GM12891 (cell line): ENCODE results near the gene BPTF.
"Not testable (repeated sequence)": the region's sequence is repeated elsewhere in the genome, so short reads cannot be mapped to it uniquely, and the experiment has no call there.

Experiments used
- DNase-seq: peaks from one replicate; pipeline ENCODE4 v3.0.0; 2011; ENCODE audit warnings: low spot score; ENCODE audit not compliant: insufficient read length
- FAIRE-seq: peaks from 2 replicates; lab custom pipeline; 2011; peaks lifted over from hg19 to GRCh38; lab: Jason Lieb, UNC
- PAX5 ChIP-seq: IDR thresholded peaks from 2 replicates; pipeline ENCODE4 v1.6.1; 2011; ENCODE audit warnings: low read length, moderate library complexity, mild to moderate bottlenecking; ENCODE audit not compliant: insufficient read depth, severe bottlenecking
- POLR2A ChIP-seq: IDR thresholded peaks from 2 replicates; pipeline ENCODE4 v1.6.1; 2011; ENCODE audit warnings: low read depth, low read length, control low read depth
- POLR2AphosphoS5 ChIP-seq: IDR thresholded peaks from 2 replicates; pipeline ENCODE4 v1.6.1; 2011; ENCODE audit warnings: low read depth, low read length, control low read depth
- POU2F2 ChIP-seq: IDR thresholded peaks from 2 replicates; pipeline ENCODE4 v1.6.1; 2011; ENCODE audit warnings: low read depth, mild to moderate bottlenecking, control low read depth, low read length, moderate library complexity
- SPI1 ChIP-seq: IDR thresholded peaks from 2 replicates; pipeline ENCODE4 v1.6.1; 2011; ENCODE audit warnings: low read depth, low read length, control low read depth
- TAF1 ChIP-seq: IDR thresholded peaks from 2 replicates; pipeline ENCODE4 v1.6.1; 2011; ENCODE audit warnings: low read depth, low read length, control low read depth

The BPTF gene

DNA sequence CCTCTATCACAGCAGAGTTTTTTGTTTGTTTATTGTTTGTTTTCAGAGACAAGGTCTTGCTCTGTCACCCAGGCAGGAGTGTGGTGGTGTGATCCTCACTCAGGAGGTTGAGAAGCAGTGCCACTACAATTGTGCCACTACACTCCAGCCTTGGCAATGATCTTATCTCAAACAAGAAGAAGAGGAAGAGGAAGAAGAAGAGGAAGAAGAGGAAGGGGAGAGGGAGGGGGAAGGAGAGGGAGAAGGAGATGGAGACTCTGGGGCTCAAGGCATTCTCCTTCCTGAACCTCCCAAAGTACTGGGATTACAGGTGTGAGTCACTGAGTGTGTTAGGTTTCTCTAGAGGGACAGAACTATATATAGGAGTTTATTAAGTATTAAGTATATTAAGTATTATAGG is 188.1 kb downstream of the BPTF start:
- DNase-seq (no peak), FAIRE-seq (no peak)
- TF ChIP-seq POLR2A (no peak), TAF1 (no peak), SPI1 (no peak), POU2F2 (no peak), POLR2AphosphoS5 (no peak), PAX5 (no peak)

DNA sequence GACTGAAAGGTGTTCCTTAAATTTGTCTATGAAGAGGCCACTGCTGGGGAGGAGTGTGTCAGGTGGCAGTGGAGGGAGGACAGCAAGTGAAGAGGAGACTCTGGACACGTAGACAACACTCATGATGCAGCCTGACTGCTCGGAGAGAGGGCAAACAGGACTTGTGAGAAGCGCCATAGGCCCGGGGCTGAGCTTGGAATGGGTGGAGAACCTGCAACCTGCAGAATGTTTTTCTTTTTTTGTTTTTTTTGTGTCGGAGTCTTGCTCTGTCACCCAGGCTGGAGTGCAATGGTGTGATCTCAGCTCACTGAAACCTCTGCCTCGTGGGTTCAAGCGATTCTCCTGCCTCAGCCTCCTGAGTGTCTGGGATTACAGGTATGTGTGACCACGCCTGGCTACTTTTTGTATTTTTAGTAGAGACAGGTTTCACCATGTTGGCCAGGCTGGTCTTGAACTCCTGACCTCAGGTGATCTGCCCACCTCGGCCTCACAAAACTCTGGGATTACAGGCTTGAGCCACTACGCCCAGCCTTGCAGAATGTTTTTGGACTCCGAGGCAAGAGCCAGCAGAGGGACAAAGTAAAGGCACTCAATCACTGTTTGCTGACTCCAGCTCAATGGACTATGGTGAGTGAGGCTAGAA is 189.9 kb downstream of the BPTF start:
- DNase-seq (no peak), FAIRE-seq (no peak)
- TF ChIP-seq POLR2AphosphoS5 (no peak), SPI1 (no peak)

DNA sequence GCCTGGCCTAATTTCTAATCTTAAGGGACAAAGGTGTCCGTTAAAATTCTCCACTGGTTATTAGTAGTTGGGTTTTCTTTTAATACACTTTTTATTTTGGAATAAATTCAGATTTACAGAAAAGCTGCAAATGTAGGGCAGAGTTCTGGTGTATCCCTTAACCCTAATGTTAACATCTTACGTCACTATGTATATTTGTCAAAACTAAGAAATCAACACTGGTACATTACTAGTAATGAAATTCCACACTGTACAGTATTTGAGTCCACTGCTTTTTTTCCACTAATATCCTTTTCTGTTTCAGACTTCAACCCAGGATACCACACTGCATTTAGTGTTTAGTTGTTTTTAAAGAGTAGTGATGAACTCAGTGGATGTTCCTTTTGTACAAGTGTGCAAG is 191.5 kb downstream of the BPTF start:
- TF ChIP-seq PAX5 (no peak), TAF1 (no peak), POLR2AphosphoS5 (no peak), POU2F2 (no peak)
- FAIRE-seq (no peak), DNase-seq (no peak)

DNA sequence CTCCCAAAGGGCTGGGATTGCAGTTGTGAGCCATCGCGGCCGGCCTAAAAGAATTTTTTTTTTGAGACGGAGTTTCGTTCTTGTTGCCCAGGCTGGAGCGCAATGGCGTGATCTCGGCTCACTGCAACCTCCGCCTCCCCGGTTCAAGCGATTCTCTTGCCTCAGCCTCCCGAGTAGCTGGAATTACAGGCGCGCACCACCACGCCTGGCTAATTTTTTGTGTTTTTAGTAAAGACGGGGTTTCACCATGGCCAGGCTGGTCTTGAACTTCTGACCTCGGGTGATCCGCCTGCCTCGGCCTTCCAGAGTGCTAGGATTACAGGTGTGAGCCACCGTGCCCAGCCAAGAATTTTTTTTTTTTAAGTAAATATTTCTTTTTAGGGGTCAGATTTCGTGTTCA is 193.2 kb downstream of the BPTF start:
- not testable (repeated sequence) for FAIRE-seq, DNase-seq

DNA sequence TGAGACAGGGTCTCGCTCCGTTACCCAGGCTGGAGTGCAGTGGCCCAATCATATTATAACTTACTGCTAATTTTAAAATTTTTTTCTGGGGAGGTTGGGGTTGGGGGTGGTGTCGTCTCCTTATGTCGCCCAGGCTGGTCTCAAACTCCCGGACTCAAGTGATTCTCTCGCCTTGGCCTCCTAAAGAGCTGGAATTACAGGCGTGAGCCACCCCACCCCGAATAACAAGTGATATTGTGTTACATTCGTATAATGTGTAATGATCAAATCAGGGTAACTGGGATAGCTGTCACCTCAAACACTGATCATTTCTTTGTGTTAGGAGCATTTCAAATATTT is 194.0 kb downstream of the BPTF start:
- FAIRE-seq, result no peak

DNA sequence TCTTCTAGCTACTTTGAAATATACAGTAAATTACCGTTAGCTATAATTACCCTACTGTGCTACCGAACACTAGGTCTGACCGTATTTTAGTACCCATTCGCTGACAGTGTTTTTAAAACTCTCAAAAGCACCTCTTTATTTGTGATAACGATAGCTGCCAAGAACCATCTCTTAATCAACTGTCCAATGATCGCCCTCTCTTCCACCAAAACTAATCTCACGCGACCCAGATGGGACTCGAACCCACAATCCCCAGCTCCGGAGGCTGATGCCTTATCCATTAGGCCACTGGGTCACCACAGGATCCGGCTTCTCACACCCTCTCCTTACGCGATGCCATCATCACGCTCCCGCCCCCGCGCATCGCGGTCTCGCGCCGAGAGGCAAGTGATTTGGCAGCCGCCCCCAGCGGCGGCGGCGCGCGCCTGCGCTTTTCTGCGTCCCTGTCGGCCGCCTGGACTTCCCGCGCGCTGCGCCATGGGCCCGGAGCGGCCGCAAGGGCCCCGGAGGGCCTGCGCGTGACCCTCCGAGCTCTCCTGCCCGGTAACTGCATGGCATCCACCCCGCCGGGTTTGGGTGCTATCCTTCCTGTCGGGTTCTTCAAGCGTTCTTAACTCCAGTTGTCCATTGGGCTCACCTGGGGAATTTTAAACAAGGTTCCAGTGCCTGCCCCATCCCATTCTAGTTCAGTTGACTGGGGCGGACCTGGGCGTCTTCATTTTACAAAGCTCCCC is 194.5 kb downstream of the BPTF start:
- TF ChIP-seq POU2F2 (peak; percentile 77; the same call in 1 of the 2 replicates), SPI1 (no peak), TAF1 (peak; percentile 59; the same call in 1 of the 2 replicates), POLR2AphosphoS5 (peak; percentile 70), PAX5 (peak; percentile 36), POLR2A (peak; percentile 83)
- DNase-seq, result peak; percentile 94
- FAIRE-seq, result peak; percentile 98

More for the DNA sequence above, 194.0 kb downstream of the BPTF start:
- TF ChIP-seq POLR2A (no peak), SPI1 (no peak), POLR2AphosphoS5 (no peak), TAF1 (no peak), POU2F2 (no peak), PAX5 (no peak)
- no peak for DNase-seq

DNA sequence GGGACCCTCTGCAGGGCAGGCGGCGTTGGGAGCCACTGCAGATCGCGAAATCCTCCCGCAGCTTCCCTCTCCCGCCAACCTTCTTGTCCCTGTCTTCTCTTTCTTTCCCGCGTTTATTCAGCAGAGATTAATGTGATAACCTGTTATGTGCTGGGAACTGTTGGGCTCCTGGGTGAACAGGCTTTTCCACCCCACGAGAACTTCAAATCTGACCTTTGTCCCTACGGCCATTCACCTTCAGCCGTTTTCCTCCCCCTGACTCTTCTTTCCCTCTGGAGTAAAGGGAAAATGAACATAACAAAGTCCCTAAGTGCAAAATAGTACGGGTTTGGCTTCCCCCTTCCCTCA is 195.1 kb downstream of the BPTF start:
- DNase-seq (no peak), FAIRE-seq (no peak)
- TF ChIP-seq POU2F2, result no peak
- no peak for TF ChIP-seq TAF1
- TF ChIP-seq POLR2A, result no peak
- no peak for TF ChIP-seq POLR2AphosphoS5
- no peak for TF ChIP-seq SPI1
- no peak for TF ChIP-seq PAX5

DNA sequence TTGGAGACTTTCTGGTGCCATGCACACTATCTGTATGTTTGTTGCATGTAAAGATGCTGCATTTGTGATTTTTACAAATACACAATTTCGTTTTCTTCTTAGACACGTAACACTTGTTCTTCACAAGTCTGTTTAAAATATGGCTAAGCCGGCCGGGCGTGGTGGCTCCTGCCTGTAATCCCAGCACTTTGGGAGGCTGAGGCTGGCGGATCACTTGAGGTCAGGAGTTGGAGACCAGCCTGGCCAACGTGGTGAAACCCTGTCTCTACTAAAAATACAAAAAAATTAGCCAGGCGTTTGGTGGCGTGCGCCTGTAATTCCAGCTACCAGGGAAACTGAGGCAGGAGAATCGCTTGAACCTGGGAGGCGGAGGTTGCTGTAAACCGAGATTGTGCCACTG is 195.5 kb downstream of the BPTF start:
- DNase-seq, FAIRE-seq: not testable (repeated sequence)

DNA sequence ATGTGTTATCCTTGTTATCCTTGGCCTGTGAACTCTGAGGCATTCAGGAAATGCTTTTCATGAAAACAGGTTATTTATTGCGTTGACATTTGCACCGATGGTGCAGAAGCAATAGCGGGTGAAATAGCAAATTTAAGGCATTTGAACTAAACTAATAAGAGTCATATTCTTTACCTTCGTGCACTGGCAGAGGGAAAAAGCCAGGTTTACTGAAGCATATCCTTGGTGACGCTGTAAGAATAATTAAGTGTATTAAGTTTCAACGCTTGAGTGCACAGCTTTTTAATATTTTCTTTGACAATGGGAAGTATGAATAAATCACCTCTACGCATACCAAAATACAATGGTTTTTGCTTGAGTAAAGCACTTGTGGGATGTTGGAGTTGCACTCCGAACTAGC is 196.7 kb downstream of the BPTF start:
- TF ChIP-seq POU2F2, result no peak
- TF ChIP-seq TAF1, result no peak
- no peak for TF ChIP-seq POLR2A
- TF ChIP-seq POLR2AphosphoS5, result no peak
- TF ChIP-seq SPI1, result no peak
- TF ChIP-seq PAX5, result no peak
- DNase-seq (no peak), FAIRE-seq (no peak)

DNA sequence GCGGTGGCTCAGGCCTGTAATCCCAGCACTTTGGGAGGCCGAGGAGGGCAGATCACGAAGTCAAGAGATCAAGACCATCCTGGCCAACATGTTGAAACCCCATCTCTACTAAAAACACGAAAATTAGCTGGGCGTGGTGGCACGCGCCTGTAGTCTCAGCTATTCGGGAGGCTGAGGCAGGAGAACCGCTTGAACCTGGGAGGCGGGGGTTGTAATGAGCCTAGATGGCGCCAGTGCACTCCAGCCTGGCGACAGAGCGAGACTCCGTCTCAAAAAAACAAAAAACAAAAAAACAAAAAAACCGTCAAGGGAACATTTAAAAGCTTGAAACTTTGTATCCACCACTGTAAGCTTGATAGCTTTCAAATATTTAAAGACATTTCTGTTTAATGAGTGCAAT is 197.2 kb downstream of the BPTF start:
- not testable (repeated sequence) for DNase-seq, FAIRE-seq

DNA sequence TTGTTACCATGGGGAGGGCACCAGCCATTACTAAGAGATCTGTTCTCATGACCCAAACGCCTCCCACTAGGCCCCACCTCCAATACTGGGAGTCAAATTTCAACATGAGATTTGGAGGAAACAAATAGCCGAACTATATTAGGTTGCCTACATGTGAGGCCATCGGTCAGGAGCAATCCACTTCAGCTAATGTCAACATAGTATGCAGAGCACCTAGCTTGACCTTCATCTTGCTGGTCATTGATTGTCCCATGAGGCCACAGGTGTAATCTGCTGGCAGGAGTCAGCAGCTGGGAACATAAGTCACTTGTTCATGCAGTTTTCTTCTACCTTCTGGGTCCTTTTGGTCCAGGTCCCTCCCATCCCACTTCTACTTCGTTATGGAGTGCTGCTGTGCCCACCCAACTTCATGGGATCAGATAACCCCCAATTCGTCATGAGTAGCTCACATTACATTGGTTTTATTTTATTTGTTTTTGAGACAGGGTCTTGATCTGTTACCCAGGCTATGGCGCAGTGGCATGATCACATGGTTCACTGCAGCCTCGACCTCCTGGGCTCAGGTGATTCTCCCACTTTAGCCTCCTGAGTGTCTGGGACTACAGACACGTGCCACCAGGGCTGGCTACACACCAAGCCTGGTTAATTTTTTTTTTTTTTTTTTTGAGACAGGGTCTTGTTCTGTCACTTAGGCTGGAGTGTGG is 204.4 kb downstream of the BPTF start:
- no peak for FAIRE-seq
- TF ChIP-seq POLR2AphosphoS5 (no peak), POU2F2 (no peak), SPI1 (no peak), TAF1 (no peak), POLR2A (no peak)

More for the DNA sequence above, 204.4 kb downstream of the BPTF start:
- no peak for DNase-seq
